Measurements from ENCODE around the gene TMEM156.

The TMEM156 gene

DNA sequence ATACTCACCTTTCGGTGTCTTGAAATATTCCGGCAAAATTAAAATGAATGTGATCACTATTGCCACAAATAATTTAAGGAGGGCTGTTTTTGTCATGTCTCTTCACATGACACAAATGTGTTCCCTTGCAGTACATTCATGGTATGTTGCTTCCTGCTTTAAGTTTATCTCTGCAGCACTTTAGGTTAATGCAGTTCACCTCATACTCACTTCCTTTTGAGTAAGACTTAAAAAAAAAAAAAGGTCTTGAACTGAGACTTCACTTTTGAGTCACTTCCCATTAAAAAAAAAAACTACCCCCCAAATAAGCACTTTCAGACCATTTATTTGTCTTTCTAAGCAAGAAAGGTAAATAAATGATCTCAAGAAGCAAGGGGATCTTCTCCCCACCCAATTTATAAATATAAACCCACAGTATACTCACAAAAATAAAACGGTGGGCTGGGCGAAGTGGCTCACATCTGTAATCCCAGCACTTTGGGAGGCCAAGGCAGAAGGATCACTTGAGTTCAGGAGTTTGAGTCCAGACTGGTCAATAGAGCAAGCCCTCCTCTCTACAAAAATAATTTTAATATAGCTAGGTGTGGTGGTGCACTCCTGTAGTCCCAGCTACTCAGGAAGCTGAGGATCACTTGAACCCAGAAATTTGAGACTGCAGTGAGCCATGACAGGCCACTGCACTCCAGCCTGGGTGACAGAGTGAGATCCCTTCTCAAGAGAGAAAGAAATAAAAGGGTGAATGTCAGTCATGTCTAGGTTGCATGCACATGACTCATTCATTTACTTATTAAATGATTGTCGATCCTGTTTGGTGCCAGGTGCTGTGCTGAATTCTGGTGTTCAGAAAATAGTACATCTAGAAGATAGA lies at the start of gene TMEM156:
TMEM156 (minus strand) TSS at position 192 of the 868 bp plus-strand sequence; CDS start at position 96, 96 bp downstream.
- no peak within 1 kb of the TSS for H3K4me3 ChIP-seq (ENCODE audit: low read depth, low read length)
- TF ChIP-seq, protein P1, sequence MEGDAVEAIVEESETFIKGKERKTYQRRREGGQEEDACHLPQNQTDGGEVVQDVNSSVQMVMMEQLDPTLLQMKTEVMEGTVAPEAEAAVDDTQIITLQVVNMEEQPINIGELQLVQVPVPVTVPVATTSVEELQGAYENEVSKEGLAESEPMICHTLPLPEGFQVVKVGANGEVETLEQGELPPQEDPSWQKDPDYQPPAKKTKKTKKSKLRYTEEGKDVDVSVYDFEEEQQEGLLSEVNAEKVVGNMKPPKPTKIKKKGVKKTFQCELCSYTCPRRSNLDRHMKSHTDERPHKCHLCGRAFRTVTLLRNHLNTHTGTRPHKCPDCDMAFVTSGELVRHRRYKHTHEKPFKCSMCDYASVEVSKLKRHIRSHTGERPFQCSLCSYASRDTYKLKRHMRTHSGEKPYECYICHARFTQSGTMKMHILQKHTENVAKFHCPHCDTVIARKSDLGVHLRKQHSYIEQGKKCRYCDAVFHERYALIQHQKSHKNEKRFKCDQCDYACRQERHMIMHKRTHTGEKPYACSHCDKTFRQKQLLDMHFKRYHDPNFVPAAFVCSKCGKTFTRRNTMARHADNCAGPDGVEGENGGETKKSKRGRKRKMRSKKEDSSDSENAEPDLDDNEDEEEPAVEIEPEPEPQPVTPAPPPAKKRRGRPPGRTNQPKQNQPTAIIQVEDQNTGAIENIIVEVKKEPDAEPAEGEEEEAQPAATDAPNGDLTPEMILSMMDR (IDR thresholded peaks at IDR 0.05; ENCODE audit: low read depth, low read length), result no peak
- H3K9me3 ChIP-seq (ENCODE audit: severe bottlenecking), result no peaks in the 10 kb centered on the region
- no peaks in the 10 kb centered on the region for H3K36me3 ChIP-seq
- no peak for DNase-seq
- no peak within 1 kb of the TSS for H3K27ac ChIP-seq
- no peaks in the 10 kb centered on the region for H3K27me3 ChIP-seq (ENCODE audit: insufficient read depth, low read depth, severe bottlenecking)

DNA sequence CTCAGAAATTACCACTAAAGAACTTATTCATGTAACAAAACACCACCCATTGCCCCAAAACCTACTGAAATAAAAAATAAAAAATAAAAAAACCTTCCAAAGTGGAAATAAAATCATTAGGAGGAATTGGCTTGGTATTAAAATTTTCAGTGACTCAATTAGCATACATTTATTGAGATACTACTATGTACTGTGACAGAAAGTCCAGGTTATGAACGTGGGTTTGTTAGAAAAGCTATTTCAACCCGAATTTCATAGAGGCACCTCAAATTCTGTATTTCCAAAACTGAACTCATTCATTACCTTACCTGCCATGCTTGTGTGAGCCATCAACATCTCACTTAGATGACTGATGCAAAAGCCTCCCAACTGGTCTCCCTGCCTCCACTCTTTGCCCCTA lies 46.6 kb upstream of the TMEM156 start:
- no peaks in the 10 kb centered on the region for H3K27me3 ChIP-seq (ENCODE audit: insufficient read depth, low read depth, severe bottlenecking)
- no peaks in the 10 kb centered on the region for H3K36me3 ChIP-seq
- H3K27ac ChIP-seq, result no peak overlapping the region
- H3K4me3 ChIP-seq (ENCODE audit: low read depth, low read length), result no peak overlapping the region
- no peaks in the 10 kb centered on the region for H3K9me3 ChIP-seq (ENCODE audit: severe bottlenecking)
- TF ChIP-seq, protein P1 (IDR thresholded peaks at IDR 0.05; ENCODE audit: low read depth, low read length), result no peak
- DNase-seq, result no peak

DNA sequence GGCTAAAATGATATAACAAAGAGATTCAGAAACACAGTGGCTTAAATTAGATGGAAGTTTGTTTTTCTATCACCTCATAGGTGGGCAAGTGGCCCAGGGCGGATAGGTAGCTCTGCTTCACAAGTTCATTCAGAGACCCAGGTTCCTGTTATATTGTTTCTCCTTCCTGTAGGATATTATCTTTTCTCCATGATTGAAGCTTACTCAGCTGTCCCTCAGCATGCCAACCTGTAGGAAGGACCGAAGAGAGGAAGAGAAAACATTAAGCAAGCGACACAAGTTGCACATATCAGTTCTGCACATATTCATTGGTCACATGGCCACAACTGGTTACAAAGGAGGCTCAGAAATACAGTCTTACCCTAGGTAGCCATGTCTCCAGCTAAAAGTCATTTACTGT lies 36.7 kb upstream of the TMEM156 start:
- Histone ChIP-seq H3K27ac (no peak overlapping the region), H3K4me3 (ENCODE audit: low read depth, low read length) (no peak overlapping the region), H3K27me3 (ENCODE audit: insufficient read depth, low read depth, severe bottlenecking) (no peaks in the 10 kb centered on the region)

DNA sequence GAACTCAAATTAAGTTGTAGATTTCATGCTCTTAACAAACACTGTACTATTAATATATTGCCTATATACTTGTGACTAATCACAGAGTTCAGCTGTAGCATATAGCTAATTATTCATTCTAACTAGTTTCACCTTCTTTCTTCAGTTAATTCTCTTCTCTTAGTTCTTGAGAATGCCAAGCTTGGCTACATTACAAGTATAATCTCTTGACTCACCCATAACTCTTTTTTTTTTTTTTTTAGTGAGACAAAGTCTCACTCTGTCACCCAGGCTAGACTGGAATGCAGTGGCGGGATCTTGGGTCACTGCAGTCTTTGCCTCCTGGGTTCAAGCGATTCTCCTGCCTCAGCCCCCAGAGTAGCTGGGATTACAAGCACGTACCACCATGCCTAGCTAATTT lies 35.2 kb upstream of the TMEM156 start:
- Histone ChIP-seq H3K27ac (no peak overlapping the region), H3K36me3 (no peaks in the 10 kb centered on the region), H3K4me3 (ENCODE audit: low read depth, low read length) (no peak overlapping the region), H3K9me3 (ENCODE audit: severe bottlenecking) (no peaks in the 10 kb centered on the region), H3K27me3 (ENCODE audit: insufficient read depth, low read depth, severe bottlenecking) (no peaks in the 10 kb centered on the region)
- DNase-seq, result no peak
- TF ChIP-seq, protein P1 (IDR thresholded peaks at IDR 0.05; ENCODE audit: low read depth, low read length), result no peak

More for the DNA sequence above, 36.7 kb upstream of the TMEM156 start:
- TF ChIP-seq, protein P1 (IDR thresholded peaks at IDR 0.05; ENCODE audit: low read depth, low read length), result no peak
- Histone ChIP-seq H3K9me3 (ENCODE audit: severe bottlenecking) (no peaks in the 10 kb centered on the region), H3K36me3 (no peaks in the 10 kb centered on the region)
- no peak for DNase-seq

- DNase-seq, result no peak
- no peak overlapping the region for H3K27ac ChIP-seq
- H3K4me3 ChIP-seq (ENCODE audit: low read depth, low read length), result no peak overlapping the region
- H3K27me3 ChIP-seq (ENCODE audit: insufficient read depth, low read depth, severe bottlenecking), result no peaks in the 10 kb centered on the region
- H3K36me3 ChIP-seq, result no peaks in the 10 kb centered on the region
- H3K9me3 ChIP-seq (ENCODE audit: severe bottlenecking), result no peaks in the 10 kb centered on the region
- TF ChIP-seq, protein P1 (IDR thresholded peaks at IDR 0.05; ENCODE audit: low read depth, low read length), result no peak
These were observed 34.8 kb upstream of the TMEM156 start for GRCh38 chr4:39067031-39067430.
